GM12864 (cell line): ENCODE results near the gene PRKRIP1.
A peak's percentile ranks its signal among the peaks of the same experiment; 100 is the strongest.
"Not testable (repeated sequence)": the region's sequence is repeated elsewhere in the genome, so short reads cannot be mapped to it uniquely, and the experiment has no call there.

Experiments
- DNase-seq: peaks from one replicate; pipeline ENCODE4 v3.0.0-alpha.2; 2011; ENCODE audit warnings: low read depth
- H3K4me3 ChIP-seq: 2 replicates; pipeline ENCODE4 v1.5.1; 2011; ENCODE audit warnings: mild to moderate bottlenecking, low read depth, low read length, control low read depth
- CTCF ChIP-seq: IDR thresholded peaks from 2 replicates; pipeline ENCODE4 v1.5.1; 2011; ENCODE audit warnings: low read depth, mild to moderate bottlenecking, moderate library complexity, low read length, control low read depth, inconsistent platforms; ENCODE audit errors: missing control alignments

Gene PRKRIP1

GRCh38 chr7:102395873-102396709 lies at the start of gene PRKRIP1:
Gene PRKRIP1, plus strand, starts transcription at chr7:102396363. Its CDS starts 49 bp downstream, at chr7:102396412.
- TF ChIP-seq CTCF = no peak
- H3K4me3 ChIP-seq = peak within 1 kb of the TSS; percentile 78
- peak; percentile 98 for DNase-seq

- DNase-seq = not testable (repeated sequence)
These were observed 49.2 kb upstream of the PRKRIP1 start for GRCh38 chr7:102346983-102347382.

GRCh38 chr7:102356344-102356743 lies 39.8 kb upstream of the PRKRIP1 start, which contains the start of gene SPDYE6:
Gene SPDYE6, minus strand, starts transcription at chr7:102356444. Its CDS starts 421 bp downstream, at chr7:102356023.
- not testable (repeated sequence) for DNase-seq, H3K4me3 ChIP-seq

More at GRCh38 chr7:102346983-102347382, 49.2 kb upstream of the PRKRIP1 start:
- H3K4me3 ChIP-seq = not testable (repeated sequence)

GRCh38 chr7:102363549-102364393 lies 32.4 kb upstream of the PRKRIP1 start:
- H3K4me3 ChIP-seq = peak overlapping the region; percentile 75
- peak; percentile 98 for DNase-seq
- TF ChIP-seq CTCF = peak; percentile 22

GRCh38 chr7:102364394-102364886 lies 31.7 kb upstream of the PRKRIP1 start:
- peak overlapping the region; percentile 75 for H3K4me3 ChIP-seq
- not testable (repeated sequence) for DNase-seq

- not testable (repeated sequence) for DNase-seq, H3K4me3 ChIP-seq
These were observed 30.8 kb upstream of the PRKRIP1 start for GRCh38 chr7:102365390-102365789.

GRCh38 chr7:102370038-102370437 lies 26.1 kb upstream of the PRKRIP1 start:
- DNase-seq, H3K4me3 ChIP-seq: not testable (repeated sequence)

- DNase-seq, H3K4me3 ChIP-seq: not testable (repeated sequence)
These were observed 23.4 kb upstream of the PRKRIP1 start for GRCh38 chr7:102372796-102373195.

- no peak overlapping the region for H3K4me3 ChIP-seq
- TF ChIP-seq CTCF = no peak
- DNase-seq = no peak
These were observed 19.1 kb upstream of the PRKRIP1 start for GRCh38 chr7:102376964-102377466.

- DNase-seq, H3K4me3 ChIP-seq: not testable (repeated sequence)
These were observed 15.3 kb upstream of the PRKRIP1 start for GRCh38 chr7:102380837-102381236.

- DNase-seq, H3K4me3 ChIP-seq: not testable (repeated sequence)
These were observed 14.3 kb upstream of the PRKRIP1 start for GRCh38 chr7:102381696-102382425.
